K562 (cell line): ENCODE measurements around the gene RAPSN. TPM values are rescaled to one million over a fixed set of nuclear protein-coding genes. Genes with fewer than 3 reads are reported as not detected.

Source experiments
- ATAC-seq: fragments of 200-7000 bp; cut with Tn5 transposase; 3 replicates; pipeline ENCODE4 v1.9.1; 2020; ENCODE audit warnings: moderate library complexity
- BruUV-seq: library from RNA; stranded (reverse); fragments of 400-500 nt; replicated peaks from 2 replicates; lab custom pipeline; 2021; lab: Mats Ljungman, UMichigan
- CTCF ChIA-PET: fragments of 300-600 bp; formaldehyde crosslinking; extraction: SDS; loops from one replicate; lab custom pipeline; 2021; ENCODE audit warnings: low intra/inter-chr PET ratio; lab: Yijun Ruan, JAX
- POLR2A ChIA-PET: fragments of 300-600, 350-650 bp; sonication (Branson Sonifier 250); formaldehyde crosslinking; extraction: SDS; loops from one replicate; lab custom pipeline; 2021; ENCODE audit warnings: antibody characterized with exemption, inconsistent platforms; lab: Yijun Ruan, JAX
- DNase-seq, 4 experiments: peaks; one replicate each; pipeline versions ENCODE4 v3.0.0 to v3.0.0-alpha.2; 2011 to 2018; ENCODE audit warnings: low spot score in 3 of 4, mixed read lengths in 3 of 4; ENCODE audit errors: extremely low read depth in 1 of 4
- FAIRE-seq: peaks from 2 replicates; lab custom pipeline; 2011; peaks lifted over from hg19 to GRCh38; lab: Jason Lieb, UNC
- H2AFZ ChIP-seq: 2 replicates; pipeline ENCODE4 v1.6.0; 2011; ENCODE audit warnings: low read depth, low read length, control low read depth, inconsistent platforms
- H3K27ac ChIP-seq: fragments of 200-600 bp; 3 replicates; pipeline ENCODE4 v1.8.0; 2011; ENCODE audit warnings: low read depth, mild to moderate bottlenecking, control low read depth, inconsistent platforms, low read length, moderate library complexity, mixed read lengths; ENCODE audit errors: extremely low read depth
- H3K27me3 ChIP-seq, 2 experiments: fragments of 300-600 bp in 1 of 2; 2 replicates in 1 of 2; 3 replicates in 1 of 2; pipeline versions ENCODE4 v1.6.0 to v1.8.0; 2011; ENCODE audit warnings: inconsistent platforms in 2 of 2, low read length in 2 of 2, mild to moderate bottlenecking in 1 of 2, mixed read lengths in 1 of 2, moderate library complexity in 1 of 2; ENCODE audit not compliant: control insufficient read depth in 2 of 2, insufficient read depth in 2 of 2
- H3K36me3 ChIP-seq: fragments of 300-600 bp; 3 replicates; pipeline ENCODE4 v1.8.0; 2011; ENCODE audit warnings: mild to moderate bottlenecking, low read length, inconsistent platforms; ENCODE audit not compliant: control insufficient read depth, insufficient read depth
- H3K4me1 ChIP-seq, 2 experiments: fragments of 200-600 bp in 1 of 2; replicated peaks in 1 of 2; 2 replicates in 1 of 2; 3 replicates in 1 of 2; pipeline versions ENCODE4 v1.5.1 to v1.8.0; 2011; ENCODE audit warnings: inconsistent platforms in 2 of 2, low read length in 2 of 2, mild to moderate bottlenecking in 1 of 2, mixed read lengths in 1 of 2, moderate library complexity in 1 of 2; ENCODE audit not compliant: control insufficient read depth in 2 of 2, insufficient read depth in 2 of 2
- H3K4me2 ChIP-seq: 2 replicates; pipeline ENCODE4 v1.6.1; 2011; ENCODE audit warnings: low read length, control low read depth, inconsistent platforms, mixed read lengths; ENCODE audit not compliant: insufficient read depth
- H3K4me3 ChIP-seq: fragments of 200-600 bp; sonication (generic), shearing (Covaris generic); 2 replicates; pipeline ENCODE4 v1.5.1; 2016; ENCODE audit warnings: control low read depth, inconsistent platforms
- H3K79me2 ChIP-seq: fragments of 200-600 bp; 3 replicates; pipeline ENCODE4 v1.8.0; 2011; ENCODE audit warnings: low read length, inconsistent platforms; ENCODE audit not compliant: control insufficient read depth, insufficient read depth
- H3K9ac ChIP-seq, 2 experiments: 2 replicates each; pipeline versions ENCODE4 v1.6.0 to v1.6.1; 2011; ENCODE audit warnings: low read depth in 2 of 2, low read length in 2 of 2, control low read depth in 1 of 2, inconsistent platforms in 1 of 2, mild to moderate bottlenecking in 1 of 2, mixed read lengths in 1 of 2; ENCODE audit not compliant: insufficient read depth in 1 of 2
- H3K9me1 ChIP-seq: one replicate; pipeline ENCODE4 v1.6.0; 2011; ENCODE audit warnings: inconsistent platforms, mild to moderate bottlenecking, low read length, moderate library complexity; ENCODE audit not compliant: control insufficient read depth, insufficient read depth
- H3K9me3 ChIP-seq: replicated peaks from 2 replicates; pipeline ENCODE4 v1.5.1; 2011; ENCODE audit warnings: low read depth, low read length, inconsistent platforms; ENCODE audit not compliant: control insufficient read depth, insufficient read depth
- H4K20me1 ChIP-seq: replicated peaks from 2 replicates; pipeline ENCODE4 v1.6.1; 2011; ENCODE audit warnings: low read length, inconsistent platforms, mixed read lengths; ENCODE audit not compliant: control insufficient read depth, insufficient read depth
- GTF2F1 ChIP-seq: IDR thresholded peaks from 2 replicates; pipeline ENCODE4 v1.6.1; 2011; ENCODE audit warnings: low read depth, low read length, improper control_type of control experiment
- KDM2B ChIP-seq: fragments of 250-450 bp; sonication (Bioruptor Pico); IDR thresholded peaks from 2 replicates; pipeline ENCODE4 v1.8.0; 2021; ENCODE audit warnings: mild to moderate bottlenecking, moderate library complexity
- KLF1 ChIP-seq: fragments of 450-650 bp; IDR thresholded peaks from 2 replicates; pipeline ENCODE4 v1.6.1; 2016; ENCODE audit warnings: missing genetic modification characterization, missing compliant biosample characterization
- PBX2 ChIP-seq, 2 experiments: IDR thresholded peaks in 1 of 2; conservative IDR thresholded peaks in 1 of 2; 2 replicates each; pipeline ENCODE4 v1.6.1; 2016; ENCODE audit warnings: low read depth in 2 of 2, mild to moderate bottlenecking in 1 of 2, missing compliant biosample characterization in 1 of 2, missing genetic modification characterization in 1 of 2, moderate library complexity in 1 of 2
- PHTF2 ChIP-seq: fragments of 250-450 bp; sonication (Bioruptor Pico); IDR thresholded peaks from 2 replicates; pipeline ENCODE4 v1.5.0; 2021; ENCODE audit warnings: mild to moderate bottlenecking
- RFX7 ChIP-seq: fragments of 250-450 bp; sonication (Bioruptor Pico); IDR thresholded peaks from 2 replicates; pipeline ENCODE4 v1.5.1; 2021; ENCODE audit warnings: mild to moderate bottlenecking
- SP2 ChIP-seq: IDR thresholded peaks from 2 replicates; pipeline ENCODE4 v1.6.1; 2011; ENCODE audit warnings: mild to moderate bottlenecking, low read depth, low read length, moderate library complexity; ENCODE audit not compliant: poor library complexity, severe bottlenecking; ENCODE audit errors: extremely low read depth
- SPI1 ChIP-seq: IDR thresholded peaks from 2 replicates; pipeline ENCODE4 v1.6.1; 2011; ENCODE audit warnings: low read depth, low read length, control low read depth, borderline replicate concordance
- TAL1 ChIP-seq: fragments of 450-650 bp; IDR thresholded peaks from 2 replicates; pipeline ENCODE4 v1.6.1; 2016; ENCODE audit warnings: mild to moderate bottlenecking
- XRCC4 ChIP-seq: IDR thresholded peaks from one replicate; pipeline ENCODE4 v1.6.1; 2011; ENCODE audit not compliant: insufficient read depth, insufficient read length; ENCODE audit errors: extremely low read depth
- ZNF449 ChIP-seq: fragments of 250-450 bp; sonication (Bioruptor Pico); IDR thresholded peaks from 2 replicates; pipeline ENCODE4 v1.8.0; 2022; ENCODE audit warnings: moderate library complexity, mild to moderate bottlenecking, inconsistent platforms
- ZNF740 ChIP-seq, 3 experiments: fragments of 200-800 bp in 1 of 3; sonication (Bioruptor generic) in 1 of 3; sonication (generic) in 1 of 3; formaldehyde crosslinking in 1 of 3; IDR thresholded peaks; 2 replicates each; pipeline versions ENCODE4 v1.6.1 to v1.8.0; 2016 to 2022; ENCODE audit warnings: mild to moderate bottlenecking in 2 of 3, missing compliant biosample characterization in 2 of 3, missing genetic modification characterization in 2 of 3, missing genetic modification reagents in 1 of 3
- whole genome bisulfite sequencing: fragments of 100-300 bp; shearing (Covaris generic); methylation state at CpG from one replicate; pipeline ENCODE4 v1.1.6; 2016; ENCODE audit warnings: low coverage, mixed read lengths; ENCODE audit not compliant: insufficient coverage; ENCODE audit errors: missing lambda C conversion rate; 5-methylcytosine and 5-hydroxymethylcytosine counted together
- in situ Hi-C: fragments of 300-500 bp; cut with MboI; formaldehyde crosslinking; loops from 4 replicates; pipeline ENCODE4 v1.15.0; 2018; ENCODE audit warnings: inconsistent platforms, mixed read lengths
- intact Hi-C: fragments of 100-400 bp; cut with micrococcal nuclease; formaldehyde crosslinking; loops from 2 replicates; pipeline ENCODE4 v1.14.2; 2022
- polyA plus RNA-seq, 8 experiments: library from polyadenylated mRNA; depleted of rRNA in 4 of 8; stranded (reverse) in 5 of 8; unstranded in 3 of 8; fragments of >200 nt; fragmentation: Nextera tagmentation in 2 of 8; fragmentation: Illumina TruSeq in 1 of 8; extraction: Ambion mirVana in 2 of 8; extraction: Trizol in 1 of 8; gene quantifications; 2 replicates each; pipeline versions ENCODE4 v1.2.1 to v1.2.3, GENCODE V29; 2011 to 2014; ENCODE audit warnings: inconsistent platforms in 1 of 8, missing spikeins in 1 of 8
- total RNA-seq, 7 experiments: library from RNA; depleted of rRNA in 6 of 7; stranded (reverse); fragments of >200 nt in 6 of 7; fragmentation: Illumina TruSeq in 2 of 7; extraction: Trizol in 2 of 7; gene quantifications; 2 replicates each; pipeline versions ENCODE4 v1.2.1 to v1.2.3, GENCODE V29; 2011 to 2021; ENCODE audit warnings: low replicate concordance in 1 of 7
- TF ChIP-seq, protein P1 (sequence below): fragments of 450-650 bp; IDR thresholded peaks from 2 replicates; pipeline ENCODE4 v1.6.1; 2018; ENCODE audit warnings: mild to moderate bottlenecking, low read depth; ENCODE audit not compliant: partially characterized antibody

The RAPSN gene
- total and polyA plus RNA-seq, 9 of the 15 experiments (the other 6 are each of a cell fraction or from before 2014, with no cell fraction given): 0.06 to 0.11 TPM; not detected in 7

DNA sequence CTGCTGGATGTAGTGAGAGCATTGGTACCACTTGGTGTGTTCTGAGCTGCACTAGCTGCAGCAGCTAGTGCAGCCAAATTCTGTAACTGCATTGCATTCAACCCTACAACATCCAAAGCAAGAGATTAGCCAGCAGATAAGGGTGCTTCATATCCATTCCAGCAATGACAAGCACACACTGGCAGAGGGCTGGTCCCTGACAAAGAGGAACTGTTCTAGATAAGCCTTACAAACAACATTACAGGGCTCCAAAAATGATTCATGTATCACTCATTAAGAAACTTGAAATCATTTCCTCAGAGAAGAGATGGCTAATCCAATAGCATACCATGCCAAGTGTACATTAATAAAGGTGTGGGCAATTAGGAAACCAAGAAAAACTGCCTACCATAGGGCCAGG lies 28.4 kb upstream of the RAPSN start (continued):
- no peak for TF ChIP-seq ZNF740 (CRISPR knock-in tag; IDR thresholded peaks at IDR 0.05)
- no peak for TF ChIP-seq ZNF740 (tag; IDR thresholded peaks at IDR 0.05)
- peak; percentile 73; the same call in 1 of the 2 replicates for TF ChIP-seq SPI1
- TF ChIP-seq RFX7 (CRISPR knock-in tag): no peak
- TF ChIP-seq PBX2 (CRISPR knock-in tag; IDR thresholded peaks at IDR 0.05; ENCODE audit: low read depth): no peak
- peak; percentile 61 for TF ChIP-seq PBX2 (tag; conservative IDR thresholded peaks at IDR 0.05; ENCODE audit: low read depth)

DNA sequence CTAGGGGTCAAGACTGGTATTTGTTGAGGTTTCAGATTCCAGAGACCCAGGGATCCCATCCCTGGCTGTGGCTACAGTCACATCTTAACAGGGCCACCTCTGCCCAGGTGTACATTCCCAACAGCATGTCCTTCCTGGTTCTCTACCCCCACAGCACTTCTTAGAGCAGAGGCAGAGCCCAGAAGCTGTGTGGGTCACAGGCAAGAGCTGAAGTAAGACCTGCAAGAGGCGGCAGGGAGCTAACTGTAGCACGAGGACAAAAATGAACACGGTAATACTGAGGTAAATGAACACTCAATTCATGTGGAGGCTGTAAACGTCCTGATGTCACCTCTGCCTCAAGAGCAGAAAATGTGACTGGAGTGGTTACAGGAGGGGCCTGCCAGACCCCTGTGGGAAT lies 21.7 kb upstream of the RAPSN start:
- DNase-seq: no peak
- Histone ChIP-seq H3K4me2 (no peak overlapping the region), H3K27ac (no peak overlapping the region), H2AFZ (no peak overlapping the region), H3K79me2 (peaks cover 4% of the 10 kb centered on the region; the same call in 1 of the 3 replicates), H4K20me1 (peaks cover 18% of the 10 kb centered on the region; the same call in 1 of the 2 replicates), H3K9ac (no peak overlapping the region), H3K27me3 (no peaks in the 10 kb centered on the region), H3K9me1 (no peaks in the 10 kb centered on the region), H3K36me3 (peaks cover 93% of the 10 kb centered on the region), H3K4me1 (no peaks in the 10 kb centered on the region), H3K9me3 (no peaks in the 10 kb centered on the region), H3K4me3 (no peak overlapping the region)
- ChIA-PET CTCF (no interaction called here), POLR2A (interaction anchor here (0.6 to 1.3 kb wide), 2 partner anchors 8 to 83 kb away, joined by 3 read pairs; no protein-coding TSS in a partner anchor)
- BruUV-seq: no TSS peak
- FAIRE-seq: no peak
- in situ Hi-C loops: no loop called here
- ATAC-seq: no peak
- WGBS: 64% methylated on average over 4 of the region's 4 CpGs
- intact Hi-C loops: no loop called here
- no peak for TF ChIP-seq PHTF2 (CRISPR knock-in tag)
- no peak for TF ChIP-seq SP2
- TF ChIP-seq, protein P1, sequence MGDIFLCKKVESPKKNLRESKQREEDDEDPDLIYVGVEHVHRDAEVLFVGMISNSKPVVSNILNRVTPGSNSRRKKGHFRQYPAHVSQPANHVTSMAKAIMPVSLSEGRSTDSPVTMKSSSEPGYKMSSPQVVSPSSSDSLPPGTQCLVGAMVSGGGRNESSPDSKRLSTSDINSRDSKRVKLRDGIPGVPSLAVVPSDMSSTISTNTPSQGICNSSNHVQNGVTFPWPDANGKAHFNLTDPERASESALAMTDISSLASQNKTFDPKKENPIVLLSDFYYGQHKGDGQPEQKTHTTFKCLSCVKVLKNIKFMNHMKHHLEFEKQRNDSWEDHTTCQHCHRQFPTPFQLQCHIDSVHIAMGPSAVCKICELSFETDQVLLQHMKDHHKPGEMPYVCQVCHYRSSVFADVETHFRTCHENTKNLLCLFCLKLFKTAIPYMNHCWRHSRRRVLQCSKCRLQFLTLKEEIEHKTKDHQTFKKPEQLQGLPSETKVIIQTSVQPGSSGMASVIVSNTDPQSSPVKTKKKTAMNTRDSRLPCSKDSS: no peak
- TF ChIP-seq XRCC4: no peak
- TF ChIP-seq TAL1: no peak
- TF ChIP-seq KLF1 (tag): no peak
- TF ChIP-seq ZNF449 (CRISPR knock-in tag): no peak
- TF ChIP-seq GTF2F1: no peak
- no peak for TF ChIP-seq KDM2B (CRISPR knock-in tag)
